ACHN (cell line): ENCODE data around the gene NEUROD4.

Source experiments
- DNase-seq: peaks from one replicate; pipeline ENCODE4 v3.0.0-alpha.2; 2015
- in situ Hi-C: cut with HindIII; loops from 2 replicates; pipeline ENCODE4 v1.10.0; 2017; ENCODE audit warnings: low sequenced_read_pairs, low pct_ligation_motif_present, low pct_unique_long_range_greater_than_20kb

Gene NEUROD4

DNA sequence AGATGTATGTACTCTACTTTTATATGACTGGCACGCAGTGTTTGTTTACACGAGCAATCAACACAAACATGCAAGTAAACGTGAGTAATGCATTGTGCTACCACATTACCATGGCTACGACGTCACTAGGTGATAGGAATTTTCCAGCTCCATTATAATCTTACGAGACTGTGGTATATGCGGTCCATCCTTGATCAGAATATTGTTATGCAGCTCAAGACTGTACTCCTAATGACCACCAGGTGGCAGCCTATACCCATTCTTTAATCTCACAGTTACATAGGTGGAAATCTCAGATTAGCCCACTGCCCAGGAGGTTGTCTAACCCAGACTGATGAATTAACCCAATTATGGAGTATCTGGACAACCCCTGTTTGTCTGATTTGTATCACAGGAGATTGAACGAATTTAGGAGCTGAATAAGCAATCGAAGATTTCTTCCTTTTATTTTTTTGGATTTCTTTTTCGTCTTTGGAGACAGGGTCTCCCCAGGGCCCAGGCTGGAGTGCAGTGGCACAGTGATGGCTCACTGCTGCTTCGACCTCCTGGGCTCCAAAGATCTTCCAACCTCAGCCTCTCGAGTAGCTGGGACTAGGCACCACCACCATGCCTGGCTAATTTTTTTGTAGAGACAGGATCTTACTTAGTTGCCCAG lies 26.5 kb upstream of the NEUROD4 start:
- in situ Hi-C loops: no loop called here
- DNase-seq: peak; percentile 72

DNA sequence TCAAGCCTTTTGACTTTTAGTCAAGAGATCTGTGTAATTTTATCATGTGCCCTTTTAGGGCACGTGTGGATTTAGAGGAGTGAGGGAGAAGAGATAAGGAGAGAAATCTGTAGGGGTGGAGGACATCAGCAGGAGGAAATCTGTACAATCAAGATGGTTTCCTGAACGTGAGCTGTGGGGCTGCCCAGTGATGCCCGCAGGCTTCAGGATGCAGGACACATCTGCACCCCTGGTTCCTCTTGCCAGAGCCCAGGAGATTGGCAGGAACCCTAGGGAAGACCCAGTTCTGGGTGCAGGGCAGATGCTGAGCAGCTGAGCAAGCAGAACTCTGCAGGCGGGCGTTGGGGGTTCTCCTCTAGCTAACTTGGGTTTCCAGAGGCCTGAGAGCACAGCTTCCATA lies 23.6 kb upstream of the NEUROD4 start:
- no peak for DNase-seq
- in situ Hi-C loops: no loop called here

DNA sequence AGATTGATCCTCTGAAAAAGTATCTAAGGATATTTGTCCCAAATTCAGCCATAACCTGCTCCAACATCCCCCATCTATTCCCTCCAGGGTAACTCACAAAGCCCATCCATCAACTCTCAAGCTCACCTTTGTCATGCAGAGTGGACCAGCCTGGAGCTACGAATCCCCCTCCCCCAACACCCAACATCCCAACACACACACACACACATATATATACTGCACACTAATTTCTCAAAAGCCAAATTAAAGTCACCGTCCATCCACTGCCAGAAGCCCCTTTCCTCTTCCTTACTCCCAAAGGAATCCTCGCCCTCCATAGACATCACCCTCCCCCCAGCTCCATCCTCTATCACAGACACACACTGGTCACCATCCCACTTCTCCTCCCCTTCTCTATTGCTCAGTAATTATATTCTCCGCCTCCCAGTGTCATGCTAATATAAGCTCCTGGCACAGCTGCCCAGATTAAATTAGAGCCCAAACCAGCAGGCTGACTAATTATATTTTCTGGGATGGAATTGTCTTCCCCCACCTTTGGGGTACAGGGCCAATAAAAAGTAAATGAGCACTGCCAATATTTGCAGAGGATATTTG lies 21.7 kb upstream of the NEUROD4 start:
- no peak for DNase-seq
- in situ Hi-C loops: no loop called here

- in situ Hi-C loops: no loop called here
- DNase-seq: no peak
These were observed 20.7 kb upstream of the NEUROD4 start for GRCh38 chr12:54998958-54999510.

DNA sequence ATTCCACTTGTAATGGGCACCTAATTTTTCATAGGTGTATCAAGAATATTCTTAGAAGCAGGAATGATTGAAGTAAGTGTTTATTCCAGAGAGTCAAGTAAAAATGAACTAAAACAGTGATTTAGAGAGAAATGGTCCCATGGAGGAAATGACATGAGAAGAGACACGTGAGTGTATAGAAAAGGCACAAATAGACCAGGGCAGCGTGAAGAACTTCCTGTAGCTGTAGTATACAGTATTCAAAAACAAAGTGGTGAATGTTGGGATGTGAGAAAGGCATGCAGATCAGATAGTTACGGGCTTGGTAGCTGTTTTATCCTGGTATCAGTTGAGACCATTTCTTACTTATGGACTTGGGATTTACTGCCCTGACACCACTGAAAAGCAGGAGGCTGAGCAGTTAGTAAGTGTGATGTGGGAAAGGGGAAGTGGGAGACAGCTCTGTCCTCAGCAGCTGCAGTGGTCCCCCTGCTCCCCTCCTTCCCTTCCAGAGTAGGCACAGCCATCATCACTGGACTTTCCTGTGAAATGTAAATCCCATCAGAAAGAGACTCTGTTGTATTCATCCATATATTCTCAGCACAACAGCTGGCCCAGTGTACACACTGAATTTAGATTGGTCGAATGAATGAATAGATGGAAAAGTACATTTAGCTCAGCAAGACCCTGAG lies 18.4 kb upstream of the NEUROD4 start:
- in situ Hi-C loops: no loop called here
- no peak for DNase-seq

DNA sequence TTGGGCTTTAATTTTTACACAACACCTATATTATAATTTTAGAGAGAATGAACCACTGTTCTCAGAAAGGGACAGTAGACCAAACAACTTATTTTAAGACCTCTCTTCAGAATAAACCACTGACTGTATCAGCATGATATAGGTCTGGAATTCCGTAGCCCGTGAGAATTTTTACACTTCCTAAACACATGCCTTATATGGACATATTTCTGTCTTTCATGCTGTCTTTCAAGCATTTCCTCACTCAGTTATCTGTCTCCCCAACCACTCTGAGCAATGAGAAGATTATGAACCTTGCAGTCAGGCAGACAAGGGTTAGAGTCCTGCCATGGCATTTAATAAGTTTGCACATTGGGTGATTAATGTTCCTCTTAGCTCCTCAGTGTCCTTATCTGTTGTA lies 17.4 kb upstream of the NEUROD4 start:
- DNase-seq: no peak
- in situ Hi-C loops: no loop called here

- in situ Hi-C loops: no loop called here
- DNase-seq: no peak
These were observed 10.7 kb upstream of the NEUROD4 start for GRCh38 chr12:55008944-55009585.

DNA sequence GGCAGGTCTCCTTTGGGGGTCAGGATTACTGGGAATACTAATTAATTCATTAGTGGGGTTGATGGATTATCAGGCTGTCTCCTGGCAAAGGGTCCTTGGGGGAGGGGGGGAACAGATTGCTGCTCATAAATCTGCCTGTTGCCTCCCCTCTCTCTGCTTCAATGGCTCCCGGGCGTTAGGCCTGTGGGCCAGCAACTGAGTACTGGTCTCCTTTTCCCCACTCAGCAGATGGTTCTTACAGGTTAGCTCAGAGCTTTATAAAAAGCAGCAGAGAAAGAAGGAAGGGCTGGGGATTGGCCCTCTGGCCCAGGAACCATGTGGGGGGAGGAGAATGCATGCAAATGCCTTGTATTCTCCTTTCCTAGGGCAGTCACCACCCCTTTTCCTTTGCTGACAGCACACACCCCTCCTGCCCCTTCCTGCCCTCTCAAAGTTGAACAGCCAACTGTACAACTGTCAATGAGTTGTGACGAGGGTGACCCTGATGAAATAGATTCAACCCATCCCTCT lies 2.3 kb upstream of the NEUROD4 start:
- no peak for DNase-seq
- in situ Hi-C loops: no loop called here

- in situ Hi-C loops: no loop called here
- no peak for DNase-seq
These were observed 4.8 kb downstream of the NEUROD4 start for GRCh38 chr12:55024575-55024974.

DNA sequence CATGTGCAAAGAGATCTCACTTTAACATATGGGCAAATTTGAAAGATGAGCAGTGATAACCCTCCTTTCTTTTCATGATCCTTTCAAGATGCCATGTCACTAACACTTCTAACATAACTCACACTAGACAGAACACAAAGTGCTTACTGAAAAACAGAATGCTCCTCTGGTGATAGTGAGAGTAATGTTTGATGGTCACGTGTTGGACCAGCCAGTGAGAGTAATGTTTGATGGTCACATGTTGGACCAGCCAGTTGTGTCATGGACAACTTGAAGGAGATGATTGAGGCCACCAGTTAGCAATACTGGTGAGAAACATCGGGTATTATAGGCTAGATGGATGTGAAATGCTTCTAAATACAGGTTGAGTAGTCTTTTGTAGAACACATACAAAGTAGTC lies 5.7 kb downstream of the NEUROD4 start:
- in situ Hi-C loops: no loop called here
- no peak for DNase-seq

DNA sequence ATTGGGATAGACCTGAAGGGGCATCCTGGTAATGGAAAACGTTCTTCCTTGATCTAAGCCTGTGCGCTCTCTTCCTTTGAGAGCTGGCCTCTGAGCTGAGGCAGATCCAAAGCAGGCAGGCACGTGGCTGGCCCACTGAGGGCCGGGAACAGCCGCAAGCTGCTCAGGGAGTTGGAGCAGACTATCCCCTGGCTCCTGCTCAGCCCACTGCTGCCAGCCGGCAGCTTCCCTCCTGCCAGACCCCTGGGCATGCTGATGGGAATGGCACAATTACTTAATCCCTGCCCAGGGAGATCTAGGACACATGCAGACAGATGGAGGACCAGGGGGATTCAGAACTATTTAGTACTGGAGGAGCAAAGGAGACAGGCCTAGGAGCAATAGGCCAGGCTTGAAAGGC lies 14.4 kb downstream of the NEUROD4 start:
- in situ Hi-C loops: no loop called here
- DNase-seq: no peak

- in situ Hi-C loops: no loop called here
- no peak for DNase-seq
These were observed 16.7 kb downstream of the NEUROD4 start for GRCh38 chr12:55036326-55037115.

DNA sequence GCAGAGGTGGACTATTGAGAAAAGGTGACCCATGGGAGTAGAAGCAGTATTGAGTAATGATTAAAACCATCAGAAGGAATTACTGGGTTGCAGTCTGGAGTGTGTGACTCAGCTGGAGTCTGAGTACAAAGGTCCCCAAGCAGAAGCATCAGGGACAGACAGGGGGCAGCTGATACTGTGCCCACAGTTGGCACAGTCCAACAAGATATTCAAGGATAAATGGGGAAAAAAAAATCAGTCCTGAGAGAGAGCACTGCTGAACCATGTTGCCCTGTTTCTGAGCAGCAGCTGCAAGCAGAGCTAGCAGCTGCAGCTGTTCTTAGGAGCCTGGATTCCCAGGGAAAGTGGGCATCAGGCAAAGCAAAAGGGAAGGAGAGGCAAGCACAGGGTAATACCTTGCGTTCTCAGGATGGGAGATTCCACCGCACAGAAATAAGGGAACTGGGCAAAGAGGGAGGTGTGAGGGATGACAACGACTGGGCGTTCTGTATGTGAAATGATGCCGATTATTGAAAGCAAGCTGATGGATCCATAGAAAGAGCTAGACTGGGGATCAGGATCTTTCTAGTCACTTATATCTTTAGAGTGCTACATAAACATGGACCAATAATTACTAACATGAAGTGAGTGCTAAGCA lies 17.7 kb downstream of the NEUROD4 start:
- DNase-seq: no peak
- in situ Hi-C loops: no loop called here

- in situ Hi-C loops: no loop called here
These were observed 19.9 kb downstream of the NEUROD4 start for GRCh38 chr12:55039395-55040354.

DNA sequence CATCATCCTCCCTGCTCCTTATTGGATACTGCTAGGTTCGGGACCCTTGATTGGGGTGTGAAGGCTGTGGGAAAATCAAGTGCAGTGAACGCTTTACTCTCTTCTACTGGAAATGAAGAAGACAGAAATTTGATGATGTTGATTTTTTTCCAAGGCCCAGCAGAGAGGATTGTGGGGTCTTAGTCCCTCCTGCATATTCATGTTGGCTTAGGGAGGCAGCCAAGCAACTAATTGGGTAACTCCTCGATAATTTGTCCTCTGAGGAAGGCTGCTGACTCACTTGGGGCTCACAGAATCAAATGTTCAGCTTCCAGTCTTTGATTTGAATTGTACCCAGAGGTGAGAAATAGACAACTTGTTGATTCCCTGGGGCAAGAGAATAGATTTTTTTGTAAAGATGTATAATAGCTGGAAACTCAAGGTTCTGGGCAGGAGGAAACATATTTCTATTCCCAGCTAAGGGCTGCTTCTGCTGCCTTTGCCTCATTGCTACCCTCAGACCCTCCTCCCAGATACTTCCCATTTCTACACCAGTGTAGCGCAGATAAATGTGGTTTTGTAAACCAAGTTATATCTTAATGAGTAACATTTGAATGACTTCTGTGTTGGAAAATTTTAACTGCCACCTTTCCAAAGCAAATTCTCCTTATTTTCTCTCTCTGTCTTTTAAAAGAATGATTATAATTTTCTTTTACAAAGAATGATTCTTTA lies 21.7 kb downstream of the NEUROD4 start:
- in situ Hi-C loops: no loop called here

More at GRCh38 chr12:55039395-55040354, 19.9 kb downstream of the NEUROD4 start:
- no peak for DNase-seq

GRCh38 chr12:55043542-55043941 lies 23.8 kb downstream of the NEUROD4 start:
- in situ Hi-C loops: no loop called here
- no peak for DNase-seq

More for the DNA sequence above, 21.7 kb downstream of the NEUROD4 start:
- DNase-seq: no peak
